HepG2 (cell line): ENCODE data around the gene OBSL1. TPM values are rescaled to one million over a fixed set of nuclear protein-coding genes. Genes with fewer than 3 reads are reported as not detected.

Source experiments
- ATAC-seq: fragments of 200-7000 bp; cut with Tn5 transposase; 3 replicates; pipeline ENCODE4 v1.9.1; 2020; ENCODE audit warnings: mild to moderate bottlenecking, moderate library complexity
- BruUV-seq: library from RNA; stranded (reverse); fragments of 400-500 nt; replicated peaks from 2 replicates; lab custom pipeline; 2021; lab: Mats Ljungman, UMichigan
- CTCF ChIA-PET: fragments of 300-600 bp; formaldehyde crosslinking; extraction: SDS; loops from one replicate; lab custom pipeline; 2021; ENCODE audit warnings: low total read pairs, inconsistent platforms, low intra/inter-chr PET ratio; lab: Yijun Ruan, JAX
- POLR2A ChIA-PET: fragments of 350-600 bp; sonication (Branson Sonifier 250); formaldehyde crosslinking; loops from one replicate; lab custom pipeline; 2020; ENCODE audit warnings: antibody characterized with exemption, inconsistent platforms; lab: Yijun Ruan, JAX
- DNase-seq: peaks from one replicate; pipeline ENCODE4 v3.0.0-alpha.2; 2015; ENCODE audit warnings: low spot score
- FAIRE-seq: peaks from 3 replicates; lab custom pipeline; 2011; peaks lifted over from hg19 to GRCh38; lab: Jason Lieb, UNC
- H2AFZ ChIP-seq: one replicate; pipeline ENCODE4 v1.6.1; 2011; ENCODE audit warnings: low read length, inconsistent platforms
- H3K27ac ChIP-seq: fragments of 300-600 bp; 3 replicates; pipeline ENCODE4 v1.8.0; 2011; ENCODE audit warnings: mixed run types, mild to moderate bottlenecking, mixed read lengths, low read length, inconsistent platforms; ENCODE audit not compliant: insufficient read depth; ENCODE audit errors: extremely low read length
- H3K27me3 ChIP-seq, 2 experiments: fragments of 200-600 bp in 1 of 2; 2 replicates in 1 of 2; 3 replicates in 1 of 2; pipeline versions ENCODE4 v1.6.0 to v1.8.0; 2011; ENCODE audit warnings: low read length in 2 of 2, mild to moderate bottlenecking in 2 of 2, moderate library complexity in 2 of 2, inconsistent platforms in 1 of 2; ENCODE audit not compliant: insufficient read depth in 2 of 2, control insufficient read depth in 1 of 2
- H3K36me3 ChIP-seq, 2 experiments: fragments of 200-600 bp in 1 of 2; replicated peaks in 1 of 2; 2 replicates in 1 of 2; 3 replicates in 1 of 2; pipeline versions ENCODE4 v1.5.1 to v1.8.0; 2011; ENCODE audit warnings: low read length in 2 of 2, inconsistent platforms in 1 of 2; ENCODE audit not compliant: insufficient read depth in 2 of 2, control insufficient read depth in 1 of 2
- H3K4me1 ChIP-seq: 2 replicates; pipeline ENCODE4 v1.5.1; 2012; ENCODE audit warnings: low read length, inconsistent platforms; ENCODE audit not compliant: insufficient read depth
- H3K4me2 ChIP-seq: 2 replicates; pipeline ENCODE4 v1.6.0; 2011; ENCODE audit warnings: low read depth, low read length, inconsistent platforms
- H3K4me3 ChIP-seq, 3 experiments: fragments of 200-600 bp in 1 of 3; sonication (generic), shearing (Covaris generic) in 1 of 3; replicated peaks in 1 of 3; 2 replicates each; pipeline ENCODE4 v1.5.1; 2011 to 2016; ENCODE audit warnings: low read length in 3 of 3, inconsistent platforms in 2 of 3, low read depth in 2 of 3, mild to moderate bottlenecking in 2 of 3, control low read depth in 1 of 3, mixed read lengths in 1 of 3; ENCODE audit not compliant: insufficient read depth in 1 of 3
- H3K79me2 ChIP-seq: one replicate; pipeline ENCODE4 v1.6.1; 2011; ENCODE audit warnings: low read length, inconsistent platforms; ENCODE audit not compliant: insufficient read depth
- H3K9ac ChIP-seq: 2 replicates; pipeline ENCODE4 v1.6.0; 2011; ENCODE audit warnings: mild to moderate bottlenecking, low read depth, low read length, inconsistent platforms; ENCODE audit not compliant: insufficient read depth
- H3K9me3 ChIP-seq: 2 replicates; pipeline ENCODE4 v1.5.1; 2012; ENCODE audit warnings: mild to moderate bottlenecking, low read length
- H4K20me1 ChIP-seq: 2 replicates; pipeline ENCODE4 v1.6.0; 2011; ENCODE audit warnings: inconsistent platforms, mild to moderate bottlenecking, low read length, moderate library complexity; ENCODE audit not compliant: insufficient read depth
- FOXP1 ChIP-seq, 2 experiments: fragments of 450-650 bp in 1 of 2; IDR thresholded peaks; 2 replicates each; pipeline ENCODE4 v1.6.1; 2017 to 2018; ENCODE audit warnings: antibody characterized with exemption in 1 of 2
- HDAC2 ChIP-seq: sonication (generic); formaldehyde crosslinking; IDR thresholded peaks from 2 replicates; pipeline ENCODE4 v1.4.0; 2020; ENCODE audit warnings: missing genetic modification reagents
- HNRNPLL ChIP-seq: fragments of 200-400 bp; formaldehyde crosslinking; IDR thresholded peaks from 2 replicates; pipeline ENCODE4 v1.6.1; 2017; ENCODE audit warnings: mild to moderate bottlenecking, low read depth, low read length; ENCODE audit not compliant: poor library complexity, severe bottlenecking
- KLF13 ChIP-seq: sonication (generic); formaldehyde crosslinking; IDR thresholded peaks from 2 replicates; pipeline ENCODE4 v1.4.0; 2020; ENCODE audit warnings: mild to moderate bottlenecking, missing genetic modification reagents
- MED8 ChIP-seq: sonication (generic); formaldehyde crosslinking; IDR thresholded peaks from 2 replicates; pipeline ENCODE4 v1.8.1; 2023; ENCODE audit warnings: mild to moderate bottlenecking, missing genetic modification reagents; ENCODE audit not compliant: insufficient replicate concordance
- MXI1 ChIP-seq: IDR thresholded peaks from 3 replicates; pipeline ENCODE4 v1.6.1; 2012; ENCODE audit warnings: low read depth, low read length, inconsistent platforms, borderline replicate concordance
- RXRB ChIP-seq: IDR thresholded peaks from 2 replicates; pipeline ENCODE4 v1.6.1; 2016; ENCODE audit warnings: borderline replicate concordance, missing genetic modification reagents, missing compliant biosample characterization
- TMF1 ChIP-seq: sonication (generic); formaldehyde crosslinking; IDR thresholded peaks from 2 replicates; pipeline ENCODE4 v1.8.1; 2022; ENCODE audit warnings: low read depth, missing genetic modification reagents
- ZFP82 ChIP-seq: sonication (generic); formaldehyde crosslinking; IDR thresholded peaks from 2 replicates; pipeline ENCODE4 v1.5.1; 2020; ENCODE audit warnings: mild to moderate bottlenecking, missing genetic modification reagents, borderline replicate concordance
- ZNF20 ChIP-seq: sonication (generic); formaldehyde crosslinking; IDR thresholded peaks from 2 replicates; pipeline ENCODE4 v1.4.0; 2020; ENCODE audit warnings: mild to moderate bottlenecking, moderate library complexity, missing genetic modification reagents
- ZNF547 ChIP-seq: sonication (generic); formaldehyde crosslinking; IDR thresholded peaks from 2 replicates; pipeline ENCODE4 v1.5.1; 2020; ENCODE audit warnings: mild to moderate bottlenecking, missing genetic modification reagents
- ZNF891 ChIP-seq: sonication (generic); formaldehyde crosslinking; IDR thresholded peaks from 2 replicates; pipeline ENCODE4 v1.5.0; 2020; ENCODE audit warnings: mild to moderate bottlenecking, missing genetic modification reagents
- WGBS: methylation state at CpG from one replicate; pipeline ENCODE4 v1.1.6; 2017; ENCODE audit warnings: low lambda C conversion rate; 5-methylcytosine and 5-hydroxymethylcytosine counted together
- in situ Hi-C: cut with HindIII; loops from 2 replicates; pipeline ENCODE4 v1.10.0; 2017; ENCODE audit warnings: low pct_unique_long_range_greater_than_20kb; ENCODE audit not compliant: extremely low pct_ligation_motif_present
- intact Hi-C: fragments of 100-400 bp; cut with micrococcal nuclease; formaldehyde crosslinking; loops from one replicate; pipeline ENCODE4 v1.10.0; 2022; ENCODE audit not compliant: unreplicated experiment
- polyA plus RNA-seq, 8 experiments: library from polyadenylated mRNA; depleted of rRNA in 3 of 8; stranded (reverse) in 7 of 8; unstranded in 1 of 8; fragments of >200 nt; fragmentation: Illumina TruSeq in 4 of 8; extraction: Trizol in 4 of 8; gene quantifications; 2 replicates each; pipeline versions ENCODE4 v1.2.1 to v1.2.3, GENCODE V29; 2011 to 2016; ENCODE audit warnings: low read depth in 4 of 8, missing spikeins in 1 of 8, mixed read lengths in 1 of 8; ENCODE audit not compliant: insufficient read depth in 1 of 8
- total RNA-seq, 5 experiments: library from RNA; depleted of rRNA; stranded (reverse); fragments of >200 nt; fragmentation: Illumina TruSeq; extraction: Trizol; gene quantifications; 2 replicates each; pipeline ENCODE4 v1.2.3, GENCODE V29; 2016; ENCODE audit warnings: low read depth in 1 of 5
- TF ChIP-seq, protein P1 (sequence below): sonication (generic); formaldehyde crosslinking; IDR thresholded peaks from 2 replicates; pipeline ENCODE4 v1.4.0; 2020; ENCODE audit warnings: missing genetic modification reagents, borderline replicate concordance
- TF ChIP-seq, protein P2 (sequence below): sonication (generic); formaldehyde crosslinking; IDR thresholded peaks from 2 replicates; pipeline ENCODE4 v1.5.1; 2020; ENCODE audit warnings: missing genetic modification reagents, mild to moderate bottlenecking, borderline replicate concordance
- TF ChIP-seq, protein P3 (sequence below): sonication (generic); formaldehyde crosslinking; IDR thresholded peaks from 2 replicates; pipeline ENCODE4 v1.4.0; 2020; ENCODE audit warnings: missing genetic modification reagents
- TF ChIP-seq, protein P4 (sequence below): sonication (generic); formaldehyde crosslinking; IDR thresholded peaks from 2 replicates; pipeline ENCODE4 v1.5.0; 2020; ENCODE audit warnings: mild to moderate bottlenecking, missing genetic modification reagents

Gene OBSL1
- total and polyA plus RNA-seq, 2 of the 13 experiments (the other 11 are each of a cell fraction or from before 2014, with no cell fraction given) = 86.7 to 218 TPM

DNA sequence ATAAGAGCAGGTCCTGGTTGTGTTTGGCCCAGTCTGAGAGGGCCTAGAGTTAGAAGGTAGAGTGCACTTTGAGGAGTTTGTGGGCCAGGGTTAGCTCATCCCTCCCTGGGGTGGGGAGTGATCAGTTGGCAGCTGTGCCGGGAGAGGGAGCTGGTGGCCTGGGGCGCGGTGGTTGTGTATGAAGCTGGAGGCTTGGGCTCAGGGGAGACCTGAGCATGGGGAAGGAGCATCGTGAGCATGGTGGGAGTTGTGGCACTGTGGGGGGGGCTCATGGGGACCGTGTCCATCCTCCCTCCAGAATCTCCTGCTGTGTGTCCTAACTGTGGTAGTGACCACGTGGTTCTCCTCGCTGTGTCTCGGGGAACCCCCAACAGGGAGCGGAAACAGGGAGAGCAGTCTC is 40.0 kb upstream of the OBSL1 start:
- no peaks in the 10 kb centered on the region for H3K9me3 ChIP-seq
- H3K36me3 ChIP-seq = peaks cover 12 to 40% of the 10 kb centered on the region in 2 experiments
- H3K4me3 ChIP-seq = no peak overlapping the region
- FAIRE-seq (no peak), DNase-seq (no peak), ATAC-seq (no peak)
- in situ Hi-C loops (no loop called here), intact Hi-C loops (no loop called here)
- H4K20me1 ChIP-seq = no peaks in the 10 kb centered on the region
- no peaks in the 10 kb centered on the region for H3K79me2 ChIP-seq
- 92% methylated on average over 9 of the region's 9 CpGs for WGBS
- no peak overlapping the region for H2AFZ ChIP-seq
- H3K4me1 ChIP-seq = no peaks in the 10 kb centered on the region
- no peak overlapping the region for H3K9ac ChIP-seq
- H3K27me3 ChIP-seq = no peaks in the 10 kb centered on the region
- CTCF ChIA-PET = no interaction called here
- no peak overlapping the region for H3K27ac ChIP-seq
- POLR2A ChIA-PET = no interaction called here
- no peak overlapping the region for H3K4me2 ChIP-seq
- TF ChIP-seq, protein P1, sequence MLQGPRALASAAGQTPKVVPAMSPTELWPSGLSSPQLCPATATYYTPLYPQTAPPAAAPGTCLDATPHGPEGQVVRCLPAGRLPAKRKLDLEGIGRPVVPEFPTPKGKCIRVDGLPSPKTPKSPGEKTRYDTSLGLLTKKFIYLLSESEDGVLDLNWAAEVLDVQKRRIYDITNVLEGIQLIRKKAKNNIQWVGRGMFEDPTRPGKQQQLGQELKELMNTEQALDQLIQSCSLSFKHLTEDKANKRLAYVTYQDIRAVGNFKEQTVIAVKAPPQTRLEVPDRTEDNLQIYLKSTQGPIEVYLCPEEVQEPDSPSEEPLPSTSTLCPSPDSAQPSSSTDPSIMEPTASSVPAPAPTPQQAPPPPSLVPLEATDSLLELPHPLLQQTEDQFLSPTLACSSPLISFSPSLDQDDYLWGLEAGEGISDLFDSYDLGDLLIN = no peak
- no peak for TF ChIP-seq RXRB
- TF ChIP-seq, protein P2, sequence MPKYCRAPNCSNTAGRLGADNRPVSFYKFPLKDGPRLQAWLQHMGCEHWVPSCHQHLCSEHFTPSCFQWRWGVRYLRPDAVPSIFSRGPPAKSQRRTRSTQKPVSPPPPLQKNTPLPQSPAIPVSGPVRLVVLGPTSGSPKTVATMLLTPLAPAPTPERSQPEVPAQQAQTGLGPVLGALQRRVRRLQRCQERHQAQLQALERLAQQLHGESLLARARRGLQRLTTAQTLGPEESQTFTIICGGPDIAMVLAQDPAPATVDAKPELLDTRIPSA (CRISPR knock-in tag) = no peak
- TF ChIP-seq KLF13 (CRISPR knock-in tag) = no peak
- TF ChIP-seq MED8 (CRISPR knock-in tag) = no peak
- TF ChIP-seq, protein P3, sequence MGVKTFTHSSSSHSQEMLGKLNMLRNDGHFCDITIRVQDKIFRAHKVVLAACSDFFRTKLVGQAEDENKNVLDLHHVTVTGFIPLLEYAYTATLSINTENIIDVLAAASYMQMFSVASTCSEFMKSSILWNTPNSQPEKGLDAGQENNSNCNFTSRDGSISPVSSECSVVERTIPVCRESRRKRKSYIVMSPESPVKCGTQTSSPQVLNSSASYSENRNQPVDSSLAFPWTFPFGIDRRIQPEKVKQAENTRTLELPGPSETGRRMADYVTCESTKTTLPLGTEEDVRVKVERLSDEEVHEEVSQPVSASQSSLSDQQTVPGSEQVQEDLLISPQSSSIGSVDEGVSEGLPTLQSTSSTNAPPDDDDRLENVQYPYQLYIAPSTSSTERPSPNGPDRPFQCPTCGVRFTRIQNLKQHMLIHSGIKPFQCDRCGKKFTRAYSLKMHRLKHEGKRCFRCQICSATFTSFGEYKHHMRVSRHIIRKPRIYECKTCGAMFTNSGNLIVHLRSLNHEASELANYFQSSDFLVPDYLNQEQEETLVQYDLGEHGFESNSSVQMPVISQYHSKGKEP (CRISPR knock-in tag) = no peak
- TF ChIP-seq ZNF20 (CRISPR knock-in tag) = no peak
- no peak for TF ChIP-seq ZNF547
- no peak for TF ChIP-seq HDAC2 (CRISPR knock-in tag)
- TF ChIP-seq, protein P4, sequence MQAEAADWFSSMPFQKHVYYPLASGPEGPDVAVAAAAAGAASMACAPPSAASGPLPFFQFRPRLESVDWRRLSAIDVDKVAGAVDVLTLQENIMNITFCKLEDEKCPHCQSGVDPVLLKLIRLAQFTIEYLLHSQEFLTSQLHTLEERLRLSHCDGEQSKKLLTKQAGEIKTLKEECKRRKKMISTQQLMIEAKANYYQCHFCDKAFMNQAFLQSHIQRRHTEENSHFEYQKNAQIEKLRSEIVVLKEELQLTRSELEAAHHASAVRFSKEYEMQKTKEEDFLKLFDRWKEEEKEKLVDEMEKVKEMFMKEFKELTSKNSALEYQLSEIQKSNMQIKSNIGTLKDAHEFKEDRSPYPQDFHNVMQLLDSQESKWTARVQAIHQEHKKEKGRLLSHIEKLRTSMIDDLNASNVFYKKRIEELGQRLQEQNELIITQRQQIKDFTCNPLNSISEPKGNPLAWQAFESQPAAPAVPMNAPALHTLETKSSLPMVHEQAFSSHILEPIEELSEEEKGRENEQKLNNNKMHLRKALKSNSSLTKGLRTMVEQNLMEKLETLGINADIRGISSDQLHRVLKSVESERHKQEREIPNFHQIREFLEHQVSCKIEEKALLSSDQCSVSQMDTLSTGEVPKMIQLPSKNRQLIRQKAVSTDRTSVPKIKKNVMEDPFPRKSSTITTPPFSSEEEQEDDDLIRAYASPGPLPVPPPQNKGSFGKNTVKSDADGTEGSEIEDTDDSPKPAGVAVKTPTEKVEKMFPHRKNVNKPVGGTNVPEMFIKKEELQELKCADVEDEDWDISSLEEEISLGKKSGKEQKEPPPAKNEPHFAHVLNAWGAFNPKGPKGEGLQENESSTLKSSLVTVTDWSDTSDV = no peak
- TF ChIP-seq ZFP82 (CRISPR knock-in tag) = no peak
- no peak for TF ChIP-seq FOXP1 (IDR thresholded peaks at IDR 0.05)
- TF ChIP-seq FOXP1 (CRISPR knock-in tag; IDR thresholded peaks at IDR 0.05) = no peak
- no peak for TF ChIP-seq HNRNPLL
- TF ChIP-seq TMF1 (CRISPR knock-in tag) = no peak
- no peak for TF ChIP-seq ZNF891 (CRISPR knock-in tag)
- no peak for TF ChIP-seq MXI1
- BruUV-seq = no TSS peak
